ENCODE measurements around the gene CFAP119. TPM values are rescaled to one million over a fixed set of nuclear protein-coding genes. Genes with fewer than 3 reads are reported as not detected.

CFAP119 gene
- total and polyA plus RNA-seq, 2 experiments from 2014 or later = 2.2 to 5.2 TPM

- DNase-seq (ENCODE audit: low spot score) = no peak
- Histone ChIP-seq H3K4me2 (no peak overlapping the region), H4K20me1 (replicated peaks; ENCODE audit: insufficient read depth) (peaks cover 5% of the 10 kb centered on the region), H3K79me2 (replicated peaks; ENCODE audit: insufficient read depth) (peaks cover 17% of the 10 kb centered on the region), H3K27ac (ENCODE audit: low read depth) (no peak overlapping the region), H3K4me3 (no peak overlapping the region), H3K27me3 (ENCODE audit: insufficient read depth) (no peaks in the 10 kb centered on the region), H3K4me1 (ENCODE audit: insufficient read depth) (peaks cover 3% of the 10 kb centered on the region; the same call in 1 of the 2 replicates), H3K9me2 (ENCODE audit: insufficient read depth) (no peaks in the 10 kb centered on the region), H3K36me3 (ENCODE audit: insufficient read depth) (peaks cover 3% of the 10 kb centered on the region; the same call in 1 of the 2 replicates), H2AFZ (no peak overlapping the region), H3F3A (replicated peaks; ENCODE audit: low read depth) (peaks cover 10% of the 10 kb centered on the region; the same call in 1 of the 2 replicates)
- Mint-ChIP-seq H3K27ac (no peak overlapping the region), H3K9me3 (no peaks in the 10 kb centered on the region), H3K4me3 (no peak overlapping the region), H3K4me1 (peaks cover 22% of the 10 kb centered on the region), H3K27me3 (ENCODE audit: insufficient read depth, low read depth, poor library complexity) (peaks cover 9% of the 10 kb centered on the region), H3K36me3 (ENCODE audit: low read depth) (peaks cover 24% of the 10 kb centered on the region)
- ATAC-seq = no peak
- no peak for TF ChIP-seq ZNF462 (CRISPR knock-in tag; IDR thresholded peaks at IDR 0.05)
- no peak for TF ChIP-seq NANOG (IDR thresholded peaks at IDR 0.05; ENCODE audit: borderline replicate concordance)
- no peak for TF ChIP-seq CTCF (conservative IDR thresholded peaks at IDR 0.05; ENCODE audit: low read depth in 2 of 2)
- no peak for TF ChIP-seq CREB1 (CRISPR knock-in tag; IDR thresholded peaks at IDR 0.05; ENCODE audit: low read depth)
- no peak for TF ChIP-seq ZNF331 (CRISPR knock-in tag; IDR thresholded peaks at IDR 0.05; ENCODE audit: low read depth)
- TF ChIP-seq EZH2phosphoT487 (IDR thresholded peaks at IDR 0.05; ENCODE audit: unreplicated experiment) = no peak
- TF ChIP-seq ETS1 (IDR thresholded peaks at IDR 0.05) = no peak
- no peak for TF ChIP-seq EZH2 (IDR thresholded peaks at IDR 0.05; ENCODE audit: low read depth, unreplicated experiment)
- no peak for TF ChIP-seq REST (IDR thresholded peaks at IDR 0.05; ENCODE audit: unreplicated experiment)
- TF ChIP-seq STAT1 (IDR thresholded peaks at IDR 0.05; ENCODE audit: unreplicated experiment) = no peak
- TF ChIP-seq JUNB (IDR thresholded peaks at IDR 0.05; ENCODE audit: unreplicated experiment) = no peak
- TF ChIP-seq POLR2AphosphoS5 (IDR thresholded peaks at IDR 0.05; ENCODE audit: low read depth) = no peak
- no peak for TF ChIP-seq ZNF114 (CRISPR knock-in tag; IDR thresholded peaks at IDR 0.05)
These were observed 22.4 kb upstream of the CFAP119 start for GRCh38 chr16:30784215-30784614.

All from GM23338 (cell line).